HCT116 (cell line): ENCODE results near the gene MYH15. TPM values are rescaled to one million over a fixed set of nuclear protein-coding genes. Genes with fewer than 3 reads are reported as not detected.

ENCODE experiments used
- ATAC-seq: fragments of 200-7000 bp; cut with Tn5 transposase; 2 replicates; pipeline ENCODE4 v1.9.1; 2020; ENCODE audit warnings: mild to moderate bottlenecking, moderate library complexity
- BruUV-seq: library from RNA; stranded (reverse); fragments of 400-500 nt; replicated peaks from 2 replicates; lab custom pipeline; 2021; lab: Mats Ljungman, UMichigan
- CTCF ChIA-PET: fragments of 300-600 bp; sonication (Branson Sonifier 250); formaldehyde crosslinking; loops from one replicate; lab custom pipeline; 2021; ENCODE audit warnings: antibody characterized with exemption; lab: Charles Lee
- POLR2A ChIA-PET: fragments of 300-600, 350-600 bp; sonication (Branson Sonifier 250); formaldehyde crosslinking; loops from one replicate; lab custom pipeline; 2021; ENCODE audit warnings: antibody characterized with exemption; lab: Charles Lee
- RAD21 ChIA-PET, 2 experiments: fragments of 300-600 bp; sonication (Branson Sonifier 250); formaldehyde crosslinking; loops; one replicate each; lab custom pipeline; 2023; ENCODE audit warnings: low total read pairs in 2 of 2; ENCODE audit not compliant: uncharacterized antibody in 2 of 2, unreplicated experiment in 2 of 2, low non-redundant PET in 1 of 2; lab: Charles Lee
- DNase-seq: peaks from one replicate; pipeline ENCODE4 v3.0.0-alpha.2; 2010; ENCODE audit warnings: low read depth, low spot score
- H2AFZ ChIP-seq: fragments of 200-600 bp; shearing (Covaris generic), sonication (generic); 2 replicates; pipeline ENCODE4 v1.6.1; 2017; ENCODE audit warnings: low read depth, mixed run types, mixed read lengths, antibody characterized with exemption, low read length; ENCODE audit not compliant: poor library complexity, severe bottlenecking
- H3K27ac ChIP-seq: 2 replicates; pipeline ENCODE4 v1.5.1; 2012; ENCODE audit warnings: low read depth, low read length
- H3K27me3 ChIP-seq: fragments of 200-600 bp; sonication (generic); 2 replicates; pipeline ENCODE4 v1.6.1; 2016; ENCODE audit warnings: mixed run types, low read length, mixed read lengths; ENCODE audit not compliant: insufficient read depth
- H3K36me3 ChIP-seq, 2 experiments: fragments of 200-500 bp in 1 of 2; fragments of 200-600 bp in 1 of 2; sonication (Bioruptor generic) in 1 of 2; sonication (generic) in 1 of 2; 2 replicates each; pipeline versions ENCODE4 v1.5.1 to v1.6.1; 2014 to 2016; ENCODE audit warnings: low read length in 2 of 2, inconsistent platforms in 1 of 2, mixed read lengths in 1 of 2, mixed run types in 1 of 2; ENCODE audit not compliant: insufficient read depth in 2 of 2, control insufficient read depth in 1 of 2
- H3K4me1 ChIP-seq, 2 experiments: fragments of 200-600 bp in 1 of 2; sonication (generic) in 1 of 2; 2 replicates each; pipeline versions ENCODE4 v1.5.1 to v1.6.1; 2012 to 2017; ENCODE audit warnings: low read length in 2 of 2, inconsistent platforms in 1 of 2, mild to moderate bottlenecking in 1 of 2, mixed read lengths in 1 of 2, mixed run types in 1 of 2, moderate library complexity in 1 of 2; ENCODE audit not compliant: insufficient read depth in 2 of 2, control insufficient read depth in 1 of 2
- H3K4me2 ChIP-seq: fragments of 200-600 bp; sonication (generic); 2 replicates; pipeline ENCODE4 v1.6.1; 2017; ENCODE audit warnings: mixed run types, low read length, mixed read lengths
- H3K4me3 ChIP-seq, 2 experiments: fragments of 200-600 bp in 1 of 2; sonication (generic) in 1 of 2; replicated peaks in 1 of 2; 2 replicates each; pipeline ENCODE4 v1.5.1; 2011 to 2016; ENCODE audit warnings: low read length in 2 of 2, control low read depth in 1 of 2, low read depth in 1 of 2, mild to moderate bottlenecking in 1 of 2, mixed read lengths in 1 of 2, mixed run types in 1 of 2
- H3K79me2 ChIP-seq: fragments of 200-600 bp; sonication (generic); 2 replicates; pipeline ENCODE4 v1.6.1; 2017; ENCODE audit warnings: mild to moderate bottlenecking, mixed run types, low read length, moderate library complexity, mixed read lengths; ENCODE audit not compliant: insufficient read depth
- H3K9ac ChIP-seq: fragments of 200-600 bp; sonication (generic); 2 replicates; pipeline ENCODE4 v1.6.1; 2016; ENCODE audit warnings: low read length, mixed read lengths
- H3K9me2 ChIP-seq: fragments of 200-600 bp; sonication (generic), shearing (Covaris generic); 2 replicates; pipeline ENCODE4 v1.6.1; 2017; ENCODE audit warnings: mixed run types, mild to moderate bottlenecking, moderate library complexity; ENCODE audit not compliant: insufficient read depth
- H3K9me3 ChIP-seq, 2 experiments: fragments of 200-500 bp in 1 of 2; fragments of 200-600 bp in 1 of 2; sonication (Bioruptor generic) in 1 of 2; sonication (generic) in 1 of 2; 2 replicates each; pipeline ENCODE4 v1.6.1; 2014 to 2017; ENCODE audit warnings: low read length in 2 of 2, mixed read lengths in 2 of 2, inconsistent platforms in 1 of 2, low read depth in 1 of 2, mild to moderate bottlenecking in 1 of 2, mixed run types in 1 of 2, moderate library complexity in 1 of 2; ENCODE audit not compliant: control insufficient read depth in 1 of 2, insufficient read depth in 1 of 2
- H4K20me1 ChIP-seq: fragments of 200-600 bp; sonication (generic), shearing (Covaris generic); 2 replicates; pipeline ENCODE4 v1.6.1; 2017; ENCODE audit warnings: mixed run types, mild to moderate bottlenecking, moderate library complexity; ENCODE audit not compliant: insufficient read depth
- ATF3 ChIP-seq: IDR thresholded peaks from 2 replicates; pipeline ENCODE4 v1.6.1; 2012
- CBX3 ChIP-seq: IDR thresholded peaks from 2 replicates; pipeline ENCODE4 v1.6.1; 2012; ENCODE audit warnings: low read depth
- CEBPB ChIP-seq: IDR thresholded peaks from 2 replicates; pipeline ENCODE4 v1.6.1; 2012; ENCODE audit warnings: low read depth
- CTCF ChIP-seq, 3 experiments: fragments of 200-600 bp in 1 of 3; sonication (generic) in 1 of 3; IDR thresholded peaks in 2 of 3; conservative IDR thresholded peaks in 1 of 3; 2 replicates each; pipeline ENCODE4 v1.5.1; 2012 to 2017; ENCODE audit warnings: low read depth in 2 of 3, low read length in 2 of 3, antibody characterized with exemption in 1 of 3, borderline replicate concordance in 1 of 3, control low read depth in 1 of 3, mild to moderate bottlenecking in 1 of 3, mixed read lengths in 1 of 3, mixed run types in 1 of 3, moderate library complexity in 1 of 3; ENCODE audit not compliant: insufficient read depth in 1 of 3
- ELF1 ChIP-seq: IDR thresholded peaks from 2 replicates; pipeline ENCODE4 v1.6.1; 2012; ENCODE audit warnings: low read depth, borderline replicate concordance
- JUND ChIP-seq: IDR thresholded peaks from 2 replicates; pipeline ENCODE4 v1.6.1; 2012
- MAX ChIP-seq: IDR thresholded peaks from 2 replicates; pipeline ENCODE4 v1.6.1; 2012
- POLR2A ChIP-seq: IDR thresholded peaks from 2 replicates; pipeline ENCODE4 v1.7.0; 2011; ENCODE audit warnings: borderline replicate concordance; ENCODE audit not compliant: insufficient read depth, insufficient read length; ENCODE audit errors: extremely low read depth
- SIN3A ChIP-seq: IDR thresholded peaks from 2 replicates; pipeline ENCODE4 v1.6.1; 2012; ENCODE audit warnings: low read depth
- SRF ChIP-seq: IDR thresholded peaks from 2 replicates; pipeline ENCODE4 v1.6.1; 2012; ENCODE audit warnings: low read depth
- YY1 ChIP-seq: IDR thresholded peaks from 2 replicates; pipeline ENCODE4 v1.6.1; 2011; ENCODE audit warnings: low read length, low read depth, moderate library complexity, mild to moderate bottlenecking; ENCODE audit not compliant: insufficient replicate concordance; ENCODE audit errors: extremely low read depth
- ZBTB33 ChIP-seq: IDR thresholded peaks from 2 replicates; pipeline ENCODE4 v1.6.1; 2011; ENCODE audit warnings: mild to moderate bottlenecking, low read length, moderate library complexity; ENCODE audit not compliant: insufficient replicate concordance; ENCODE audit errors: extremely low read depth
- ZNF274 ChIP-seq: fragments of 200-500 bp; sonication (Bioruptor generic); IDR thresholded peaks from 2 replicates; pipeline ENCODE4 v1.6.1; 2014; ENCODE audit warnings: mild to moderate bottlenecking, low read depth, low read length, inconsistent platforms
- intact Hi-C: fragments of 100-400 bp; cut with micrococcal nuclease; formaldehyde crosslinking; loops from 2 replicates; pipeline ENCODE4 v1.10.0; 2022
- total RNA-seq: library from RNA; stranded (reverse); gene quantifications from one replicate; pipeline ENCODE4 v1.2.1, GENCODE V29; 2021; ENCODE audit not compliant: unreplicated experiment

The MYH15 gene
- total RNA-seq, 1 experiment from 2014 or later, result 11.2 TPM

GRCh38 chr3:108485146-108485545 is 25.2 kb downstream of the MYH15 start (continued):
- TF ChIP-seq ZNF274, result no peak
- TF ChIP-seq CEBPB, result no peak
- no peak for TF ChIP-seq SRF
- TF ChIP-seq ELF1, result no peak
- no peak for TF ChIP-seq JUND
- TF ChIP-seq SIN3A, result no peak
- no peak for TF ChIP-seq CBX3
- no peak for TF ChIP-seq ATF3

- Histone ChIP-seq H4K20me1 (no peaks in the 10 kb centered on the region), H3K9ac (no peak overlapping the region), H3K9me3 (no peaks in the 10 kb centered on the region), H3K27me3 (no peaks in the 10 kb centered on the region), H3K36me3 (no peaks in the 10 kb centered on the region), H3K27ac (no peak overlapping the region), H2AFZ (no peak overlapping the region), H3K4me1 (peaks cover under 1 to 20% of the 10 kb centered on the region in 2 experiments; a peak in 3 of 4 replicates), H3K4me3 (no peak overlapping the region), H3K4me2 (no peak overlapping the region), H3K9me2 (no peaks in the 10 kb centered on the region), H3K79me2 (no peaks in the 10 kb centered on the region)
- BruUV-seq, result no TSS peak
- intact Hi-C loops, result loop anchor here (10.0 kb wide), 1 partner anchor 624 kb away; no protein-coding TSS in a partner anchor
- ATAC-seq, result no peak
- ChIA-PET RAD21 (no interaction called here), CTCF (interaction anchor here (0.9 to 2.9 kb wide), 3 partner anchors 8 to 326 kb away, joined by 3 to 28 read pairs (median 3); no protein-coding TSS in a partner anchor), POLR2A (no interaction called here)
- DNase-seq, result no peak
- TF ChIP-seq ATF3 (no peak), CBX3 (no peak), MAX (no peak), CTCF (IDR thresholded peaks at IDR 0.05 in 2 of 3, conservative IDR thresholded peaks at IDR 0.05 in 1 of 3; ENCODE audit: borderline replicate concordance in 1 of 3, insufficient read depth in 1 of 3, low read depth in 2 of 3, low read length in 2 of 3) (no peak), ZBTB33 (no peak), POLR2A (no peak), ZNF274 (no peak), YY1 (no peak)
Measured at GRCh38 chr3:108479224-108479623, 31.2 kb downstream of the MYH15 start.
